Right lobe of liver (tissue), 4 donors: ENCODE results near the gene POM121C.
"Not testable (repeated sequence)": the region's sequence is repeated elsewhere in the genome, so short reads cannot be mapped to it uniquely, and the experiment has no call there.

Experiments
- CTCF ChIP-seq, 4 donors: fragments of 200-600 bp in 3 of 4; fragments of 450-650 bp in 1 of 4; IDR thresholded peaks; one replicate each; pipeline versions ENCODE4 v1.5.1 to v1.8.0; 2016 to 2022; ENCODE audit warnings: antibody characterized with exemption in 4 of 4, mild to moderate bottlenecking in 2 of 4
- POLR2A ChIP-seq: fragments of 450-650 bp; IDR thresholded peaks from one replicate; pipeline ENCODE4 v1.6.1; 2017; ENCODE audit warnings: antibody characterized with exemption, mild to moderate bottlenecking
- donor health status: DM: no; HTN: no; CAD: no.
- donor health status: DM: no; HTN: no; CAD: no.
- donor health status: DM: no; HTN: yes; CAD: no.

GRCh38 chr7:75421798-75422710 lies 64.0 kb downstream of the POM121C start:
- not testable (repeated sequence) for TF ChIP-seq POLR2A; CTCF (IDR thresholded peaks at IDR 0.05)
